GM12878 (cell line): ENCODE results near the gene PAX1. TPM values are rescaled to one million over a fixed set of nuclear protein-coding genes. Genes with fewer than 3 reads are reported as not detected.

Experiments
- ATAC-seq: fragments of 200-7000 bp; cut with Tn5 transposase; 3 replicates; pipeline ENCODE4 v1.9.1; 2020; ENCODE audit warnings: mild to moderate bottlenecking, moderate library complexity
- BruUV-seq: library from RNA; stranded (reverse); fragments of 400-500 nt; replicated peaks from 2 replicates; lab custom pipeline; 2021; lab: Mats Ljungman, UMichigan
- CTCF ChIA-PET: fragments of 300-600 bp; sonication (Branson Sonifier 250); formaldehyde crosslinking; extraction: SDS; loops from one replicate; lab custom pipeline; 2021; ENCODE audit warnings: inconsistent platforms; lab: Yijun Ruan, JAX
- POLR2A ChIA-PET: fragments of 350-600 bp; formaldehyde crosslinking; extraction: SDS; loops from one replicate; lab custom pipeline; 2021; ENCODE audit warnings: inconsistent platforms; lab: Charles Lee
- RAD21 ChIA-PET: fragments of 300-600 bp; sonication (Branson Sonifier 250); formaldehyde crosslinking; loops from one replicate; lab custom pipeline; 2023; ENCODE audit warnings: antibody characterized with exemption; ENCODE audit not compliant: unreplicated experiment; lab: Charles Lee
- SMC1A ChIA-PET: fragments of 300-600 bp; sonication (Branson Sonifier 250); formaldehyde crosslinking; loops from one replicate; lab custom pipeline; 2023; ENCODE audit not compliant: unreplicated experiment, uncharacterized antibody; lab: Charles Lee
- DNase-seq: peaks from one replicate; pipeline ENCODE4 v3.0.0-alpha.2; 2011; ENCODE audit warnings: low read depth, low spot score
- FAIRE-seq: peaks from 3 replicates; lab custom pipeline; 2011; peaks lifted over from hg19 to GRCh38; lab: Jason Lieb, UNC
- H2AFZ ChIP-seq: 2 replicates; pipeline ENCODE4 v1.6.0; 2011; ENCODE audit warnings: low read depth, low read length, control low read depth; ENCODE audit not compliant: control insufficient read depth
- H3K27ac ChIP-seq: 2 replicates; pipeline ENCODE4 v1.5.1; 2011; ENCODE audit warnings: control low read depth; ENCODE audit not compliant: control insufficient read depth, insufficient read depth
- H3K27me3 ChIP-seq, 2 experiments: replicated peaks in 1 of 2; 2 replicates each; pipeline versions ENCODE4 v1.6.0 to v1.6.1; 2011; ENCODE audit warnings: low read length in 1 of 2; ENCODE audit not compliant: control insufficient read depth in 2 of 2, insufficient read depth in 2 of 2
- H3K36me3 ChIP-seq, 2 experiments: 2 replicates each; pipeline ENCODE4 v1.5.1; 2011; ENCODE audit warnings: low read length in 1 of 2; ENCODE audit not compliant: control insufficient read depth in 2 of 2, insufficient read depth in 2 of 2
- H3K4me1 ChIP-seq: 2 replicates; pipeline ENCODE4 v1.6.1; 2011; ENCODE audit warnings: mild to moderate bottlenecking, low read length, moderate library complexity, mixed read lengths; ENCODE audit not compliant: control insufficient read depth, insufficient read depth
- H3K4me2 ChIP-seq: 2 replicates; pipeline ENCODE4 v1.6.0; 2011; ENCODE audit warnings: control low read depth; ENCODE audit not compliant: control insufficient read depth, insufficient read depth
- H3K4me3 ChIP-seq: fragments of 200-600 bp; sonication (generic); 2 replicates; pipeline ENCODE4 v1.5.1; 2016
- H3K79me2 ChIP-seq: 2 replicates; pipeline ENCODE4 v1.6.0; 2011; ENCODE audit warnings: low read length; ENCODE audit not compliant: control insufficient read depth, insufficient read depth
- H3K9ac ChIP-seq: 2 replicates; pipeline ENCODE4 v1.8.0; 2011; ENCODE audit warnings: low read length, control low read depth, mixed read lengths; ENCODE audit not compliant: control insufficient read depth, insufficient read depth
- H3K9me3 ChIP-seq: replicated peaks from 3 replicates; pipeline ENCODE4 v1.5.1; 2011; ENCODE audit warnings: mild to moderate bottlenecking, low read length; ENCODE audit not compliant: control insufficient read depth, insufficient read depth
- H4K20me1 ChIP-seq: 2 replicates; pipeline ENCODE4 v1.6.0; 2011; ENCODE audit not compliant: control insufficient read depth, insufficient read depth
- ASH2L ChIP-seq: fragments of 300-600, 200-600 bp; sonication (generic); IDR thresholded peaks from 2 replicates; pipeline ENCODE4 v1.6.1; 2017; ENCODE audit warnings: low read depth, mild to moderate bottlenecking, borderline replicate concordance
- BCL11A ChIP-seq: IDR thresholded peaks from 2 replicates; pipeline ENCODE4 v1.6.1; 2011; ENCODE audit warnings: low read depth, low read length
- ESRRA ChIP-seq: IDR thresholded peaks from 2 replicates; pipeline ENCODE4 v1.6.1; 2012; ENCODE audit warnings: mild to moderate bottlenecking, low read length, improper control_type of control experiment
- GABPA ChIP-seq: IDR thresholded peaks from 2 replicates; pipeline ENCODE4 v1.6.1; 2014; ENCODE audit warnings: antibody characterized with exemption, low read depth, mild to moderate bottlenecking, inconsistent platforms
- MEF2B ChIP-seq: fragments of 450-650 bp; IDR thresholded peaks from 2 replicates; pipeline ENCODE4 v1.6.1; 2018; ENCODE audit warnings: mild to moderate bottlenecking, moderate library complexity; ENCODE audit not compliant: partially characterized antibody, poor library complexity, severe bottlenecking
- NFIC ChIP-seq: IDR thresholded peaks from 2 replicates; pipeline ENCODE4 v1.6.1; 2012; ENCODE audit warnings: low read depth, mild to moderate bottlenecking, inconsistent platforms, low read length, moderate library complexity
- NFXL1 ChIP-seq: fragments of 450-650 bp; IDR thresholded peaks from 2 replicates; pipeline ENCODE4 v1.6.1; 2017; ENCODE audit warnings: antibody characterized with exemption, mild to moderate bottlenecking, borderline replicate concordance
- SUZ12 ChIP-seq: fragments of 200-600 bp; sonication (generic); IDR thresholded peaks from one replicate; pipeline ENCODE4 v1.6.1; 2018; ENCODE audit warnings: antibody characterized with exemption, mild to moderate bottlenecking; ENCODE audit not compliant: unreplicated experiment
- TAF1 ChIP-seq: IDR thresholded peaks from 2 replicates; pipeline ENCODE4 v1.6.1; 2011; ENCODE audit warnings: mild to moderate bottlenecking, low read depth, low read length, borderline replicate concordance
- TARDBP ChIP-seq: IDR thresholded peaks from 2 replicates; pipeline ENCODE4 v1.6.1; 2016; ENCODE audit warnings: borderline replicate concordance
- ZNF217 ChIP-seq: fragments of 450-650 bp; IDR thresholded peaks from 2 replicates; pipeline ENCODE4 v1.6.1; 2017; ENCODE audit warnings: antibody characterized with exemption, mild to moderate bottlenecking
- WGBS: methylation state at CpG from one replicate; pipeline ENCODE4 v1.1.6; 2016; ENCODE audit warnings: low lambda C conversion rate; ENCODE audit not compliant: insufficient replicate concordance, insufficient coverage; ENCODE audit errors: missing lambda C conversion rate; 5-methylcytosine and 5-hydroxymethylcytosine counted together
- in situ Hi-C: fragments of 300-500 bp; cut with MboI; formaldehyde crosslinking; loops from 9 replicates; pipeline ENCODE4 v1.14.3; 2018; ENCODE audit warnings: mixed read lengths
- intact Hi-C: fragments of 100-400 bp; cut with micrococcal nuclease; formaldehyde crosslinking; loops from one replicate; pipeline ENCODE4 v1.14.2; 2022; ENCODE audit not compliant: unreplicated experiment
- polyA plus RNA-seq, 11 experiments: library from polyadenylated mRNA; depleted of rRNA in 4 of 11; unstranded in 6 of 11; stranded (reverse) in 5 of 11; fragments of >200 nt; fragmentation: Nextera tagmentation in 4 of 11; fragmentation: Illumina TruSeq in 1 of 11; extraction: Ambion mirVana in 4 of 11; extraction: Trizol in 1 of 11; gene quantifications; 1 replicate in 1 of 11; 2 replicates in 10 of 11; pipeline versions ENCODE4 v1.2.1 to v1.2.3, GENCODE V29; 2011 to 2016; ENCODE audit warnings: inconsistent platforms in 2 of 11, missing spikeins in 2 of 11, low read depth in 1 of 11
- total RNA-seq, 4 experiments: library from RNA; depleted of rRNA in 3 of 4; stranded (reverse); fragments of >200 nt in 3 of 4; fragmentation: Illumina TruSeq in 1 of 4; extraction: Trizol in 1 of 4; gene quantifications; 2 replicates each; pipeline versions ENCODE4 v1.2.1 to v1.2.3, GENCODE V29; 2013 to 2021

The PAX1 gene
- total and polyA plus RNA-seq, 10 of the 15 experiments (the other 5 are each of a cell fraction or from before 2014, with no cell fraction given): not detected

DNA sequence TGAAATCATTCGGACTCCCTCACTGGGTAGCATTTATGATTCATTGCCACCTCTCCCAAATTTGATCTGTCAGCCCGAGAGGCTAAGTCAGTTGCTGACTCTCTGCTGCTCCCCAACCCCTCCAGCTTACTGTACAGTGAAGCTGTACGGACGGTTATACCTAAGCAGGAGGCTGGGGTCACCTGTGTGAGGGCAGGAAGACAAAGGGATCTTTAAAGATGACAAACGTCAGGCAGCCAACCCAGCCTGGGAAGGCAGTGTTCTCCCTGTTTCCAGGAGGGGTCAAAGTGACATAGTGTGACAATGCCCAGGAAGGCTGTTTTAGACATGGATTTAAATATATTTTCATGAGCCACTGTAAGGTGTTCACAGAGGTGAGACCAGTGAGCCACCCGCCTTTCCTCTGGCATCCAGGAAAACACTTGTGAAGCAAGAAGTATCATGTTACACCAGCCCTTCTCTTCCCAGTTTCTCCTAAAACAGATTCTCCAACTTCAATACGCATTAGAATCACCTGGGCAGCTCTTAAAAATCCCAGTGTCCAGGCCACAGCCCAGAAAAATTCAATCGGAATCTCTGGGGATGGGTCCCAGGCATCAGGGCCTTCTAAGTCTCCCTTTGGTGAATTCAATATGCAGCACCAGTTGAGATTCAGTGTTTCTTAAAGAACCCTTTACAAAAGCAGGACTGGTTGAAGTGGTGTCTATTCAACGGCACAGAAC lies 6.8 kb upstream of the PAX1 start:
- ChIA-PET CTCF (interaction anchor here (1.2 kb wide), 1 partner anchor 111 kb away, joined by 3 read pairs; no protein-coding TSS in a partner anchor), RAD21 (no interaction called here)
- no TSS peak for BruUV-seq
- Histone ChIP-seq H3K79me2 (no peaks in the 10 kb centered on the region), H3K4me1 (no peaks in the 10 kb centered on the region), H3K9me3 (no peaks in the 10 kb centered on the region), H3K4me3 (no peak overlapping the region), H2AFZ (no peak overlapping the region)
- TF ChIP-seq SUZ12 (no peak), ZNF217 (no peak), GABPA (no peak), NFIC (no peak), TARDBP (no peak), TAF1 (no peak), NFXL1 (no peak), ESRRA (no peak), ASH2L (no peak), MEF2B (no peak), BCL11A (no peak)
- TF ChIP-seq, all 136 proteins: peak for 0
- Histone ChIP-seq H3K27me3 (peaks cover 5 to 14% of the 10 kb centered on the region in 2 experiments; a peak in 2 of 4 replicates), H3K9ac (no peak overlapping the region), H3K4me2 (no peak overlapping the region), H3K36me3 (no peaks in the 10 kb centered on the region), H3K27ac (no peak overlapping the region), H4K20me1 (no peaks in the 10 kb centered on the region)
- SMC1A ChIA-PET: no interaction called here
- in situ Hi-C loops (no loop called here), intact Hi-C loops (no loop called here)
- DNase-seq (no peak), FAIRE-seq (no peak), ATAC-seq (no peak)
- 24% methylated on average over 9 of the region's 9 CpGs for WGBS
- POLR2A ChIA-PET: no interaction called here
